ENCODE measurements around the gene ZSWIM6.

The ZSWIM6 gene

DNA sequence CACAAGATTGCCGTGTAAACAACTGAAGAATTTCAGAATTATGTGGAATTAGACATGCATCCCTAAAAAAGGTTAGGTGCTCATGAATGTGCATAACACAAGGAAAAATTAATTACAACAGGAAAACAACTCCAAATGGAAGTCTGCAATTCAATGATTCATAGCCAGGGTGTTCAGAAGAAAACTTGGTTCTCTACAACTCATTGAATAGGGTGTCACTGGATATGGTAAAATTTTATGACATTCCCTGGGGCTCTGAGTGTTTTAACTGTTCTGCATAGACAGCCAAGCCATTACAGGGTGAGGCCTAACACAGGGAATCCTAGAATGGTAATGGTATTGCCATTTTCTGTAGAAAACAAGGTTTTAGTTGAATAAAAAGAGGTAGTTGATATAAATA lies 24.4 kb upstream of the ZSWIM6 start:
- DNase-seq = no peak

DNA sequence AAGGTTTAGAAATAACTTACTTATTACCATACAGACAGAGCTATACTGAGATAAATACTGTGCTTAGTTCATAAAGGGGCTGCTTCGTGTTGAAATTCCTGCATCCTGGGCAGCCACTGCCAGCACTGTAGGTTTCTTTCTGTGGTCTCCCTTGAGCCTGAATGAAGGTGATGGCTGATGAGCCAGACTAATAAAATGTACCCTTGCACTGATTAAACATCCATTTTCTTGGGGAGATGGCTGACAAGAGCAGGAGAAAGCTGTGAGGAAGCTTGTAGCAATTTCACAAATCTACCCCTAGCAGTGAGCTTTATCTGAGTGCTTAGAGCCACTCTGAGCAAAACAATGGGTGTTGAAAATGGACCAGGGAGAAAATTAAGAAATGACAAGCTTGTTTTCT lies 23.3 kb upstream of the ZSWIM6 start:
- no peak for DNase-seq

DNA sequence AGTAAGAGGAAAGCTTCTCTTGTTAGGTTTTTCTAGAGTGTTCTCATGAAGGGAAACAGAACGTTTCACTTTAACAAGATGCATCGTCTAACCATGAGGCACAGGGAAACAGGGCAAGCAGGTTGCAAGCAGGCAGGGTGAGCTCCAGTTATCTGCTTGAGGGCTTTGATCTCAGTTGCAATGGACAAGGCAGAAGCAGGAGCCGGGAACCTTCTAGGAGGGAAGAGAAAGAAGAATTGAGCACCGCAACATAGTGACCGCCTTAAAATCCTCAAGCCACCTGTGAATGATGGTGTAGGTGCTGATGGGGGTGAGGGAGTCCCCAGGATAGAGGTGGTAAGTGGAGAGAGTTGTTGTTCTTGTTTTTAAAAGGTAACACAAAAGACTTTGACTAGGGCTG lies 22.9 kb upstream of the ZSWIM6 start:
- DNase-seq = no peak

DNA sequence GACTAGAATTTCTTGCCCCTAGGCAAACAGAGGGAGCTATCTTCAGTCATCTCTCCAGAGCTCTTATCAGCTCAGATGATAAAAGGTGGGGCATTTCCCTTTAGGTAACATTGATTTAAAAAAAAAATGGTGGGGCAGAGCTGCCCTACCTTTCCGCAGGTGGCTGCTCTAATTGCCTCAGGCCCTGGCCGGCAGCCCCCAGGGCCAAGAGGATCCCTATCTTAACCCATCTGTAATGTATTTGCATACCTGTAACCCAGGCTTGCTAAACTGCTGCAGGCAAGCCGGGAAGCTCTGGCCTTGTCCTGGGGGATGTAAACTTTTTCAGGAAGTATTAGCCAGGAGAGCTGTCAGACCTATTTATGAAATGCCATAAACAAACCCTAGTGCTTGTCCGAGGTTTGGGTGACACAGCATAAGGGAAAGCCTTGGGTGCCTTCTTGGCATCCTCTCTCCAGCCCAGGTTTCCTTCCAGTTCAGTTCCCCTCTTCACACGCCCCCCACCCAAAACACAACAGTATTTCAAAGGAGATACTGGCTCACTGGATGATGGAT lies 20.9 kb upstream of the ZSWIM6 start:
- no peak for DNase-seq

GRCh38 chr5:61311836-61312808 lies 19.9 kb upstream of the ZSWIM6 start:
- DNase-seq = no peak

GRCh38 chr5:61313960-61314681 lies 17.9 kb upstream of the ZSWIM6 start:
- no peak for DNase-seq

- DNase-seq = no peak
Measured at GRCh38 chr5:61318376-61318775, 13.7 kb upstream of the ZSWIM6 start.

DNA sequence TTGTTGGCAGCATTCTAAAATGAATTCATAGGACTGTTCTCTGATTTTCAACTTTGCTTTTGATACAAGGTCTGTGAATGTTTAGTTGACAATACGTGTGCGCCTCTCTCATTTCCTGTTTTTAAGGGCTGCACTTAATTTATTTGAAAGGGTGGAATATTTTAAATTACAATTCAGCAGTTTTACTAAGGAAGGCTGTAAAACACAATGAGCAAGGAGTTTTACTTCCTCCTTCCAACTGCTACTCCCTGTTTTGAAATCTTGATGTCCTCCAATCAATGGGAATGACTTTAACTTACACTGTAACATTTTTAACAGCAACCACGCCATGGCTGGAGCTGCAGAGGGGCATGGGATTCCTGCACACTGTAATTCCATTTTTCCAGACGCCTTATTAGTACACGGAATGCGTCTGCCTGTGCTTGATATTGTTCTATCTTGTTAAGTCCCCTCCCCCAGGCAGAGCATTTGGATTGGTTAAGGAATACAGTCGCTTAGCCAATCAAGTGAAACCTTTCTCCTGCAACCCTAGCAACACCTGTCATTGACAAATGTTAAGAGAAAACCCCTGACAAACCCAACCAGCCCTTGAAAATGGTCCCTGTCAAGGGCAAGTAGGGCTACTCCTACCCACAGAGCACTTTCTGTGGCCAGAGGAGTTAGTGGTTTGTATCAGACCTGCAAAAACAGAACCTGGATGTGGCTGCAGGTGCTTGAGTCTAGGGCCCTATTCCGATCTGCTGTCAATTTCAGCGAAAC lies 12.5 kb upstream of the ZSWIM6 start:
- DNase-seq = peak; percentile 49

- DNase-seq = no peak
Measured at GRCh38 chr5:61320860-61321259, 11.2 kb upstream of the ZSWIM6 start.

GRCh38 chr5:61321669-61322068 lies 10.4 kb upstream of the ZSWIM6 start:
- no peak for DNase-seq

DNA sequence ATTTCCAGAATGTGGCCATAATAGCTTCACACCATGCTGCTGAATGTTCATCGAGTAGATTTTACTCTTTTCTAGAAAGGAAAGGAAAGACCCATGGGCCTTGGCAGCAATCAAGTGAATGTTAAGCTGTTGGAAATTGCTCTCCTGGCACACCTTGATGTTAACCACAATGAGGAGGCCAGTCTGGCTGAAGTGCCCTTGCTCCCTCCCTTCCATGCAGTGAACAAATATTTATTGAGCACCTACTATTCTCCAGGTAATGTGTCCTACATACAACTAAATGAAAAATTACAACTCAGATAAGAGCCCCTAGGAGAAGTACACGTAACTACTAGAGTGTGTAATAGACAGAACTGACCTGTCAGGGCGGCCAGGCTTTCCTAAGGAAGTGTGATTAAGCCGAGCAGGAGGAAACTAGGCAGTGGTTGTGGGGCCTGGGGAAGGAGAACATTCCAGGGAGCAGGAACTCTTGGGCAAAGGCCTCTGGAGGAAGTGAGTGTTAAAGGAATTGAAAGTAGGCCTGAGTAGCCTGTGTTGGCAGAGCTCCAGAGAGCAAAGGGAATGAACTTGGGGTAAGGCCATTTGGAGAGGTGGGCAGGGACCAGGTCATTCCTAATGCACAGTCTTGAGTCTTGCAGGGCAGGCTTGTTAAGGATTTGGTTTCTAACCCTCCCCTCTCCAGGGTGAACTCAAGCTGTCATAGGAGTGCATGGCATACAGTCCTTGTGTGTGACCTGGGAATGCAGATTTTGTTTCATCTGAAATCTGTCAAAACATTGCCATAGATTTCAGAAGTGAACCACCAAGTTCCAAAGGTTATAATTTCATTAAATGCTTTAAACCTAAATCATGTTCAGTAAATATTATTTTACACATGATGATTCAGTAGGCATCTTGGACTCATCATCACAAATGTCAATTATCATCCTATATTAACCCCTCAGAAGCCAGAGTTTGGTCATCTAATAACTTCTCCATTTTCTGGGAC lies 9.0 kb upstream of the ZSWIM6 start:
- DNase-seq = no peak

DNA sequence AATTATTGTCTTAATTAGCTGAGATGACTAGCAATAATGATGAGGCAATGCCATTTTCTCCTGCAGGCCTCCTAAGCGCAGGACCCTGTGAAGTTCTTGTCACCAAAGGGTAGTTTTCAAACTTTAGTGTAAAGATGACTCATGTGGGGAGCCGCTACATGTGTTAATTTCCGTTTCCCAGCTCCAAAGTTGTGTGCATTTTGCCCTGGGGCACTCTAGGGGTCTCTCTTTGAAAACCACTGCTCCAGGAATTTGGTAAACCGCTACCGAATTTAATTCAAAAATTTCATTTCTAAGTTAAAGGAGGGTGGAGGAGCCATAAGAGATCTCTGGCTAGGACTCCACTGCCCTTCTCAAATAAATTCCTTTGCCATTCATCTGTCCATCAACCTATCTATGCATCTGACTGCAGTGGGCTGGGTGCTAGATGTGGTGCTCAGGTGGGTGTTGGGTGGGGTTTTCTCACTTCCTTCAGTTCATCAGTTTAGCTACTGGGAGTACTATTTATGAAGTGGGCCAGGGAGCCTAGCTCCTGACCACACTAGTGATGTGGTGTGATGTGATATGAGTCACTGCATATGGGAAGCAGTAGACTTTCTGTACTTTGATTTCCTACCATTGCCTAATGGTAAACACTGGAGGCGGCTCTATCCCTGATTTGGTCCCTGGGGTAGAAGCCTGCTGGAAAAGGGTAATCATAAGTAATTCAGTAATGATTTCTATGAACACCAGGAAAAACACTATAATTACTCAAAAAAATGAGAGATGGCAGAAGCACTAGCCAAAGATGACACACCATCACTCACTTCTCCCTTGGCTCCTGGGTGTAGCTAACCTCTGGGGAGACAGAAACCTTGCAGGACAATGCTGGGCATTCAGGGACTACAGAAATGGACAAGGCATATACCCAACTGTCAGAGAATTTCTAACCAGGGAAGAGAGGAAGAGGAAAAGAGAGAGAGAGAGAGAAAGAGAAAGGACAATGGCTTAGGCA lies 4.0 kb upstream of the ZSWIM6 start:
- peak; percentile 66 for DNase-seq

DNA sequence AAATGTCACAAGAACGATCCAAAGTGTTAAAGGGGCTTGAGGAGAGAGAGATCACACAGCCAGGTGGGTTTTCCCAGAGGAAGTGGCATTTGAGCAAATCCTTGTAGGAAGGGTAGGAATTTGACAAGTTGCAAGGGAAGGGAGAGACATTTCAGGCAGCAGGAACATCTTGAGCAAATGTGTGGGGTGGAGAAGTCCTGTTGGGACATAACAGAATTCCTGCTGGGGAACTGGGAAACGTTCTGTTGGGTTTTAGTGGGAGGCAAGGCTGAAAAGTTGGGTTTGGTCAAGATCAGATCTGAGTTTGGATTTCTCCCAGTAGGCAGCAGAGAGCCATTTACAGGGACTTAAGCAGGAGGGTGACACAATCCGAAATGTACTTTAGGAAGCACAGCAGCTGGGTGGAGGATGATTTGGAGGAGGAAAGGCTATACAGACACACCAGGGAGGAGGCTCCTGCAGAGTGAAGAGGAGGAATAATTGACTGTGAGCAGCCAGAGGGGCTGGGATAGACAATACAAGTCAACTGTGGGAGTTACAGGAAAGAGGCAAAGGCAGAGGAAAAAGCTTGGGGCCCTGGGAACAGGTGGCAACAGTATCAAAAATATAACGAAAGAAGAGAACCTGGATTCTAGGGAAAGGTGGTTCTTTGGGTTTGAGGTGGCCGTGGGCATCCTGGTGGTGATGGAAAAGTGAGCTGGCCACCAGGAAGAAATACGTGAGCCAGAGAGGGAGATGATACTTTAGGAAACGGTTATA lies 3.1 kb upstream of the ZSWIM6 start:
- no peak for DNase-seq

DNA sequence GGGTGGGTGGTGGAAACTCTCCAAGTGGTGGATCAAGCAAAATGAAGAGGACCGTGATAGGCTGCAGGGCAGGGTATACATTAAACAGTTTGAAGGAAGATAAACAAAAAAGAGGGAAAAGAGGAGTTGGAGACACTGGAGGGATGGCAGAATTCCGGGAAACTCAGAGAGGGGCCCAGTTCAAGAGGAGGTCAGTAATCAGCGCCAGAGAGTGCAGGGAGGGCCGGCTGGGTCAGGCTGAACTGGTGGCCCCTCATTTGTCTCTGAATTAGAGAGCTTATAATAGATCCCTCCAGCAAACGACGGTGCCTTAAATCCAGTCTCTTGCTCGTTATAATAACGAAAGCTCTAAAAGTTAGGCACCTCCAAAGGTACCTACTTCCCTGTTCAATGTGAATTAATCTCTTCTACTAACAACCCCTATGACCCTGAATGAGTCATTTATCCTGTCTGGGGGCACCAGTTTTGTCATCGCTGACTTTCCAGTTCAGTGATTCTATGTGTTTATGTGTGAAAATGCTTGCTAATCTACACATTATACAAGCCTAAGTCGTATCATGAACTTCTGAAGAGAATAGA lies 2.4 kb upstream of the ZSWIM6 start:
- peak; percentile 65 for DNase-seq

- DNase-seq = peak; percentile 21
Measured at GRCh38 chr5:61330341-61330844, 1.7 kb upstream of the ZSWIM6 start.

DNA sequence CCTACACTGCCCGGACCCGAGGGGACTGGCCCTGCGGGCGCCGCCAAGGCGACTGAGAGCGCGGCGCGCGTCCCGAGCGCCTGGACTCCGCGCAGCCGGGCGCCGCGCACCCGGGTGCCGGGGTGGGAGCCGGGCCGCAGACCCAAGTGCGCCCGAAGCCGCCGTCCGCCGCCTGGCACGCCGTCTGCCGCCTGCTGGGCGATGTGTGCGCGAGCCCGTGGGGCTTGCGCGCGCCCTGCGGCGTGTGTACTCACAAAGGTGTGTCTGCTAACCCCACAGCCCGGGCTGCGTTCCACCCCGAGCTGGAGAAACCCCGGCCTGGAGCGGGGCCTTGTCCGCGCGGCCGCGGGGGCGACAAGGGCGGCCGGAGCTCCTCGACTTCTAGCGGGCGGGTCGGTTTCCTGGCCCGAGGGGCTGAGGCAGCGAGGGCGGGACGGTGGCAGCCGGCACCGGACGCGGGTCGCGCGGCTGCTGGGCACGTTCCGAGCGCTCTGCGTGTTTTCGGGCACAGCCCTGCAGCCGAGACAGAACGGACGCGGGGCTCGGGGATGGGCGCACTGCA lies 1.1 kb upstream of the ZSWIM6 start:
- peak; percentile 73 for DNase-seq

DNA sequence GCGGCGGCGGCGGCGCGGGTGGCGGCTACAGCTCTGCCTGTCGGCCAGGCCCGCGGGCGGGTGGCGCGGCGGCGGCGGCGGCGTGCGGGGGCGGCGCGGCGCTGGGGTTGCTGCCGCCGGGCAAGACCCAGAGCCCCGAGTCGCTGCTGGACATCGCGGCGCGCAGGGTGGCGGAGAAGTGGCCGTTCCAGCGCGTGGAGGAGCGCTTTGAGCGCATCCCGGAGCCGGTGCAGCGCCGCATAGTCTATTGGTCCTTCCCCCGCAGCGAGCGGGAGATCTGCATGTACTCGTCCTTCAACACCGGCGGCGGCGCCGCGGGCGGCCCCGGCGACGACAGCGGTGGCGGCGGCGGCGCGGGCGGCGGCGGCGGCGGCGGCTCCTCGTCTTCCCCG lies 296 bp downstream of the ZSWIM6 start:
- peak; percentile 20 for DNase-seq

DNA sequence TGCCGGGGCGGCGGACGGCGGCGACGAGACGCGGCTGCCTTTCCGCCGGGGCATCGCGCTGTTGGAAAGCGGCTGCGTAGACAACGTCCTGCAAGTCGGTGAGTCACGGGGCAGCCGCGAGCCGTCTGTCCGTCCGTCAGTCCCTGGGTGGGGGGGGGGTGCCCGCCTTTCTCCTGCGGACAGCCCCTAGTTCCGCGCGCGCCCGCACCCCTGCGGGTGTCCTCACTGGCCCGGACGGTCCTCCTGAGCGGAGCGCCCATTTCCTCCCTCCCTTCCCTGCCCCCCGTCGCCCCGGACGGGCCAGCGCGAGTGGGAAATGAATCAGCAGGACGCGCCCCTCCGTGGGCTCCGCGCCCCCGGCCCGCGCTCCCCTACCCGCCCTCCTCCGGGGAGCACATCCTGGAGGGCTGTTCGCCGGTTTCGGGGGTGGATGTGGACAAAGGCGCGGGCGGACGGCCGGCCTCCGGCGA lies 828 bp downstream of the ZSWIM6 start:
- DNase-seq = peak; percentile 19

All from activated CD4-positive, alpha-beta T cell treated with anti-CD3 and anti-CD28 coated beads, Interleukin-2, Interleukin-6, amounts not matched to agents 100 ng/mL and 50 ng/mL, durations not matched to agents 16 hours and 8 hours (primary cell).